ENCODE data around the gene JUNB. TPM values are rescaled to one million over a fixed set of nuclear protein-coding genes. Genes with fewer than 3 reads are reported as not detected.
A peak's percentile ranks its signal among the peaks of the same experiment; 100 is the strongest.

JUNB gene
- total and polyA plus RNA-seq, 2 of the 13 experiments (the other 11 are each of a cell fraction or from before 2014, with no cell fraction given) = 7.7 to 8.2 TPM

DNA sequence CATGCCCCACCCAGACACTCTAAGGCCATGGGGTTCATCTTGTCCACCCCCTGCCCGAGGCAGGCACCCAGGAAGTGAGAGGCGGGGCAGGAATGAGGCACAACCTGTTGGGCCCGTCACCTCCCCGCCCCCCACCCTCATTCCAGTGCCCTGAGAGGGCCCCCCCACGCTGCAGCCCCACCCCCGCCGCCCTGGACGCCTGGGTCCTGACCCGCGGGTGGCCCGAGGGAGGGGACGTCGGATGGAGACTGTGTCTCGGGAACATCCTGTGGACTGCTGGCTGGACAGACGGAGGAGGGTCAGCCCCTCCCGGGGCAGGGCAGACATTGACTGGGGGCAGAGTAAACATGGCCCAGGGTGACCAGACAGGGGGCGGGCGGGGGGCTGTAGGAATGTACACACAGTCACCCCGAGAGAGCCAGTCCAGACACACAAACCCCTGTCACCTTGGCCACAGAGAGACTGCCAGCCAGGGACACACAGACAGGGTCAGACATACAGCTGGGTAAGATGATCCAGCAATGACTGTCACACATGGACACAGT, 7.4 kb upstream of the JUNB start (continued):
- no peak for TF ChIP-seq DNMT1 (CRISPR knock-in tag; IDR thresholded peaks at IDR 0.05)
- TF ChIP-seq BORCS8-MEF2B (CRISPR knock-in tag; IDR thresholded peaks at IDR 0.05) = 0 out of 2 replicates have a peak, but pooled peaks have one; percentile 42

- ATAC-seq (peak; percentile 4; the same call in 1 of the 3 replicates), DNase-seq (ENCODE audit: low spot score) (no peak), FAIRE-seq (no peak)
- no peak overlapping the region for H3K27ac ChIP-seq (ENCODE audit: extremely low read length, insufficient read depth, low read length)
- in situ Hi-C loops (cut with HindIII; ENCODE audit: extremely low pct_ligation_motif_present, low pct_unique_long_range_greater_than_20kb) (no loop called here), intact Hi-C loops (cut with micrococcal nuclease; ENCODE audit: unreplicated experiment) (no loop called here)
- H4K20me1 ChIP-seq (ENCODE audit: insufficient read depth, low read length) = no peaks in the 10 kb centered on the region
- no TSS peak for BruUV-seq (replicated peaks)
- H3K4me3 ChIP-seq (replicated peaks in 1 of 3; ENCODE audit: insufficient read depth in 1 of 3, low read depth in 2 of 3, low read length in 3 of 3) = 0 out of 6 replicates have a peak overlapping the region, but pooled peaks of 1 of the 3 experiments have one; percentile 73
- peaks cover 85% of the 10 kb centered on the region for H3K4me1 ChIP-seq (ENCODE audit: insufficient read depth, low read length)
- no peaks in the 10 kb centered on the region; a peak in 3 of 5 replicates for H3K27me3 ChIP-seq (ENCODE audit: control insufficient read depth in 1 of 2, insufficient read depth in 2 of 2, low read length in 2 of 2)
- H2AFZ ChIP-seq (ENCODE audit: low read length) = no peak overlapping the region
- H3K9me3 ChIP-seq (ENCODE audit: low read length) = no peaks in the 10 kb centered on the region
- H3K79me2 ChIP-seq (ENCODE audit: insufficient read depth, low read length) = no peaks in the 10 kb centered on the region
- POLR2A ChIA-PET = interaction anchor here (1.0 to 3.9 kb wide), 2 partner anchors 8 to 24 kb away, joined by 3 to 38 read pairs; partner anchors contain the start of gene JUNB
- peak overlapping the region; percentile 92; the same call in 1 of the 2 replicates for H3K4me2 ChIP-seq (ENCODE audit: low read depth, low read length)
- CTCF ChIA-PET (ENCODE audit: low intra/inter-chr PET ratio, low total read pairs) = no interaction called here
- H3K9ac ChIP-seq (ENCODE audit: insufficient read depth, low read depth, low read length) = no peak overlapping the region
- no peaks in the 10 kb centered on the region for H3K36me3 ChIP-seq (replicated peaks in 1 of 2; ENCODE audit: control insufficient read depth in 1 of 2, insufficient read depth in 2 of 2, low read length in 2 of 2)
- WGBS (ENCODE audit: low lambda C conversion rate) = 4% methylated on average over 10 of the region's 10 CpGs
- TF ChIP-seq, protein P1, sequence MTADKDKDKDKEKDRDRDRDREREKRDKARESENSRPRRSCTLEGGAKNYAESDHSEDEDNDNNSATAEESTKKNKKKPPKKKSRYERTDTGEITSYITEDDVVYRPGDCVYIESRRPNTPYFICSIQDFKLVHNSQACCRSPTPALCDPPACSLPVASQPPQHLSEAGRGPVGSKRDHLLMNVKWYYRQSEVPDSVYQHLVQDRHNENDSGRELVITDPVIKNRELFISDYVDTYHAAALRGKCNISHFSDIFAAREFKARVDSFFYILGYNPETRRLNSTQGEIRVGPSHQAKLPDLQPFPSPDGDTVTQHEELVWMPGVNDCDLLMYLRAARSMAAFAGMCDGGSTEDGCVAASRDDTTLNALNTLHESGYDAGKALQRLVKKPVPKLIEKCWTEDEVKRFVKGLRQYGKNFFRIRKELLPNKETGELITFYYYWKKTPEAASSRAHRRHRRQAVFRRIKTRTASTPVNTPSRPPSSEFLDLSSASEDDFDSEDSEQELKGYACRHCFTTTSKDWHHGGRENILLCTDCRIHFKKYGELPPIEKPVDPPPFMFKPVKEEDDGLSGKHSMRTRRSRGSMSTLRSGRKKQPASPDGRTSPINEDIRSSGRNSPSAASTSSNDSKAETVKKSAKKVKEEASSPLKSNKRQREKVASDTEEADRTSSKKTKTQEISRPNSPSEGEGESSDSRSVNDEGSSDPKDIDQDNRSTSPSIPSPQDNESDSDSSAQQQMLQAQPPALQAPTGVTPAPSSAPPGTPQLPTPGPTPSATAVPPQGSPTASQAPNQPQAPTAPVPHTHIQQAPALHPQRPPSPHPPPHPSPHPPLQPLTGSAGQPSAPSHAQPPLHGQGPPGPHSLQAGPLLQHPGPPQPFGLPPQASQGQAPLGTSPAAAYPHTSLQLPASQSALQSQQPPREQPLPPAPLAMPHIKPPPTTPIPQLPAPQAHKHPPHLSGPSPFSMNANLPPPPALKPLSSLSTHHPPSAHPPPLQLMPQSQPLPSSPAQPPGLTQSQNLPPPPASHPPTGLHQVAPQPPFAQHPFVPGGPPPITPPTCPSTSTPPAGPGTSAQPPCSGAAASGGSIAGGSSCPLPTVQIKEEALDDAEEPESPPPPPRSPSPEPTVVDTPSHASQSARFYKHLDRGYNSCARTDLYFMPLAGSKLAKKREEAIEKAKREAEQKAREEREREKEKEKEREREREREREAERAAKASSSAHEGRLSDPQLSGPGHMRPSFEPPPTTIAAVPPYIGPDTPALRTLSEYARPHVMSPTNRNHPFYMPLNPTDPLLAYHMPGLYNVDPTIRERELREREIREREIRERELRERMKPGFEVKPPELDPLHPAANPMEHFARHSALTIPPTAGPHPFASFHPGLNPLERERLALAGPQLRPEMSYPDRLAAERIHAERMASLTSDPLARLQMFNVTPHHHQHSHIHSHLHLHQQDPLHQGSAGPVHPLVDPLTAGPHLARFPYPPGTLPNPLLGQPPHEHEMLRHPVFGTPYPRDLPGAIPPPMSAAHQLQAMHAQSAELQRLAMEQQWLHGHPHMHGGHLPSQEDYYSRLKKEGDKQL (CRISPR knock-in tag; IDR thresholded peaks at IDR 0.05; ENCODE audit: low read depth) = no peak
- TF ChIP-seq KLF12 (CRISPR knock-in tag; IDR thresholded peaks at IDR 0.05; ENCODE audit: borderline replicate concordance) = no peak
- TF ChIP-seq RCOR2 (CRISPR knock-in tag; IDR thresholded peaks at IDR 0.05) = no peak
- no peak for TF ChIP-seq HES4 (CRISPR knock-in tag; IDR thresholded peaks at IDR 0.05; ENCODE audit: borderline replicate concordance)
- TF ChIP-seq, protein P2, sequence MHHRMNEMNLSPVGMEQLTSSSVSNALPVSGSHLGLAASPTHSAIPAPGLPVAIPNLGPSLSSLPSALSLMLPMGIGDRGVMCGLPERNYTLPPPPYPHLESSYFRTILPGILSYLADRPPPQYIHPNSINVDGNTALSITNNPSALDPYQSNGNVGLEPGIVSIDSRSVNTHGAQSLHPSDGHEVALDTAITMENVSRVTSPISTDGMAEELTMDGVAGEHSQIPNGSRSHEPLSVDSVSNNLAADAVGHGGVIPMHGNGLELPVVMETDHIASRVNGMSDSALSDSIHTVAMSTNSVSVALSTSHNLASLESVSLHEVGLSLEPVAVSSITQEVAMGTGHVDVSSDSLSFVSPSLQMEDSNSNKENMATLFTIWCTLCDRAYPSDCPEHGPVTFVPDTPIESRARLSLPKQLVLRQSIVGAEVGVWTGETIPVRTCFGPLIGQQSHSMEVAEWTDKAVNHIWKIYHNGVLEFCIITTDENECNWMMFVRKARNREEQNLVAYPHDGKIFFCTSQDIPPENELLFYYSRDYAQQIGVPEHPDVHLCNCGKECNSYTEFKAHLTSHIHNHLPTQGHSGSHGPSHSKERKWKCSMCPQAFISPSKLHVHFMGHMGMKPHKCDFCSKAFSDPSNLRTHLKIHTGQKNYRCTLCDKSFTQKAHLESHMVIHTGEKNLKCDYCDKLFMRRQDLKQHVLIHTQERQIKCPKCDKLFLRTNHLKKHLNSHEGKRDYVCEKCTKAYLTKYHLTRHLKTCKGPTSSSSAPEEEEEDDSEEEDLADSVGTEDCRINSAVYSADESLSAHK (CRISPR knock-in tag; IDR thresholded peaks at IDR 0.05; ENCODE audit: borderline replicate concordance) = no peak
- TF ChIP-seq EHMT2 (IDR thresholded peaks at IDR 0.05; ENCODE audit: borderline replicate concordance, low read depth, low read length) = no peak
- no peak for TF ChIP-seq ZMYM2 (CRISPR knock-in tag; IDR thresholded peaks at IDR 0.05)
- no peak for TF ChIP-seq STAT5B (CRISPR knock-in tag; IDR thresholded peaks at IDR 0.05)
- no peak for TF ChIP-seq ZNF10 (CRISPR knock-in tag; IDR thresholded peaks at IDR 0.05; ENCODE audit: borderline replicate concordance, low read depth)
- TF ChIP-seq FOXK1 (CRISPR knock-in tag; IDR thresholded peaks at IDR 0.05; ENCODE audit: borderline replicate concordance, low read depth) = no peak
- no peak for TF ChIP-seq GATA4 (IDR thresholded peaks at IDR 0.05; ENCODE audit: borderline replicate concordance, low read depth)
- no peak for TF ChIP-seq ZNF615 (CRISPR knock-in tag; IDR thresholded peaks at IDR 0.05; ENCODE audit: borderline replicate concordance)
Observed at GRCh38 chr19:12784394-12784870, 6.9 kb upstream of the JUNB start.

All from HepG2 (cell line).